GM12891 (cell line): ENCODE results near the gene TOB1. TPM values are rescaled to one million over a fixed set of nuclear protein-coding genes. Genes with fewer than 3 reads are reported as not detected.

Source experiments
- DNase-seq: peaks from one replicate; pipeline ENCODE4 v3.0.0; 2011; ENCODE audit warnings: low spot score; ENCODE audit not compliant: insufficient read length
- FAIRE-seq: peaks from 2 replicates; lab custom pipeline; 2011; peaks lifted over from hg19 to GRCh38; lab: Jason Lieb, UNC
- PAX5 ChIP-seq: IDR thresholded peaks from 2 replicates; pipeline ENCODE4 v1.6.1; 2011; ENCODE audit warnings: low read length, moderate library complexity, mild to moderate bottlenecking; ENCODE audit not compliant: insufficient read depth, severe bottlenecking
- POLR2A ChIP-seq: IDR thresholded peaks from 2 replicates; pipeline ENCODE4 v1.6.1; 2011; ENCODE audit warnings: low read depth, low read length, control low read depth
- POLR2AphosphoS5 ChIP-seq: IDR thresholded peaks from 2 replicates; pipeline ENCODE4 v1.6.1; 2011; ENCODE audit warnings: low read depth, low read length, control low read depth
- POU2F2 ChIP-seq: IDR thresholded peaks from 2 replicates; pipeline ENCODE4 v1.6.1; 2011; ENCODE audit warnings: low read depth, mild to moderate bottlenecking, control low read depth, low read length, moderate library complexity
- SPI1 ChIP-seq: IDR thresholded peaks from 2 replicates; pipeline ENCODE4 v1.6.1; 2011; ENCODE audit warnings: low read depth, low read length, control low read depth
- TAF1 ChIP-seq: IDR thresholded peaks from 2 replicates; pipeline ENCODE4 v1.6.1; 2011; ENCODE audit warnings: low read depth, low read length, control low read depth
- polyA plus RNA-seq: library from polyadenylated mRNA; unstranded; fragments of >200 nt; gene quantifications from one replicate; pipeline ENCODE4 v1.2.1, GENCODE V29; 2012; ENCODE audit warnings: low read depth, missing spikeins, inconsistent platforms; ENCODE audit not compliant: missing spikeins

TOB1 gene
- polyA plus RNA-seq: 9.6 TPM

GRCh38 chr17:50866261-50866949 is at the start of gene TOB1:
TSS of gene TOB1 (minus strand) at chr17:50866354. CDS start at chr17:50864017, 2,337 bp downstream.
- peak; percentile 93 for FAIRE-seq
- TF ChIP-seq TAF1 (peak; percentile 97), SPI1 (no peak), POLR2AphosphoS5 (peak; percentile 99), POLR2A (peak; percentile 99), POU2F2 (peak; percentile 93), PAX5 (peak; percentile 11)
- peak; percentile 85 for DNase-seq

GRCh38 chr17:50914505-50915063 is 48.4 kb upstream of the TOB1 start:
- TF ChIP-seq POLR2A (no peak), POU2F2 (no peak), POLR2AphosphoS5 (no peak), PAX5 (no peak), SPI1 (no peak), TAF1 (no peak)
- FAIRE-seq (no peak), DNase-seq (no peak)

GRCh38 chr17:50913120-50913519 is 47.0 kb upstream of the TOB1 start:
- no peak for FAIRE-seq

GRCh38 chr17:50911890-50912289 is 45.7 kb upstream of the TOB1 start:
- FAIRE-seq: no peak
- TF ChIP-seq TAF1 (no peak), SPI1 (no peak), PAX5 (no peak), POU2F2 (no peak), POLR2A (no peak), POLR2AphosphoS5 (no peak)
- DNase-seq: no peak

More at GRCh38 chr17:50913120-50913519, 47.0 kb upstream of the TOB1 start:
- no peak for TF ChIP-seq TAF1
- no peak for TF ChIP-seq SPI1
- TF ChIP-seq POLR2A: no peak
- TF ChIP-seq PAX5: no peak
- TF ChIP-seq POLR2AphosphoS5: no peak
- TF ChIP-seq POU2F2: no peak
- DNase-seq: no peak

- FAIRE-seq (no peak), DNase-seq (no peak)
- TF ChIP-seq POU2F2 (no peak), PAX5 (no peak), POLR2AphosphoS5 (no peak), TAF1 (no peak), POLR2A (no peak), SPI1 (no peak)
Observed at GRCh38 chr17:50911450-50911849, 45.3 kb upstream of the TOB1 start.

GRCh38 chr17:50909765-50910605 is 43.8 kb upstream of the TOB1 start:
- FAIRE-seq (no peak), DNase-seq (no peak)
- TF ChIP-seq TAF1 (no peak), POLR2A (no peak), PAX5 (no peak), POLR2AphosphoS5 (no peak), POU2F2 (no peak), SPI1 (no peak)

GRCh38 chr17:50908860-50909764 is 43.0 kb upstream of the TOB1 start:
- TF ChIP-seq POLR2AphosphoS5 (no peak), SPI1 (no peak), POLR2A (no peak), PAX5 (no peak), POU2F2 (no peak), TAF1 (no peak)
- DNase-seq (no peak), FAIRE-seq (no peak)
